HG02884 (cell line): ENCODE results near the gene CHAT.
A peak's percentile ranks its signal among the peaks of the same experiment; 100 is the strongest.

Experiments
- ATAC-seq: cut with Tn5 transposase; IDR thresholded peaks from one replicate; pipeline ENCODE4 v1.9.1; 2021; ENCODE audit warnings: mild to moderate bottlenecking, moderate library complexity; ENCODE audit not compliant: unreplicated experiment

Gene CHAT

DNA sequence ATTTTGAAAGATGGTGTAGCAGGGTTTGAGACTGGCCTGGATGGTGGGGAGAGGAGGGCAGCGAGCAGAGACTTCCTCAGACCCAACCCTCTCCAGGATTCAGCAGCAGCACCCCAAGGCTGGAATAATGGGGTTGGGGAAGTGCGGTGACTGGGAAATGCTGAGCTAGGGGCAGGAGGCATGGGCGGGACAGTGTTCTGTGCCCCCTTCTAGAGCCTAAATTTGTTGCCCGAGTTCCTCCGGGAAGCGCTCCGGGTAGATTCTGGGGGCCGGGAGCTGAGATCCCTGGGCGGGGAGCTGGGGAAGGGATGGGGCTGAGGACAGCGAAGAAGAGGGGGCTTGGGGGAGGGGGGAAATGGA is at the start of gene CHAT:
CHAT (plus strand) TSS at position 156 of the 360 bp plus-strand sequence; CDS start at position 309, 153 bp downstream.
- ATAC-seq: no peak

DNA sequence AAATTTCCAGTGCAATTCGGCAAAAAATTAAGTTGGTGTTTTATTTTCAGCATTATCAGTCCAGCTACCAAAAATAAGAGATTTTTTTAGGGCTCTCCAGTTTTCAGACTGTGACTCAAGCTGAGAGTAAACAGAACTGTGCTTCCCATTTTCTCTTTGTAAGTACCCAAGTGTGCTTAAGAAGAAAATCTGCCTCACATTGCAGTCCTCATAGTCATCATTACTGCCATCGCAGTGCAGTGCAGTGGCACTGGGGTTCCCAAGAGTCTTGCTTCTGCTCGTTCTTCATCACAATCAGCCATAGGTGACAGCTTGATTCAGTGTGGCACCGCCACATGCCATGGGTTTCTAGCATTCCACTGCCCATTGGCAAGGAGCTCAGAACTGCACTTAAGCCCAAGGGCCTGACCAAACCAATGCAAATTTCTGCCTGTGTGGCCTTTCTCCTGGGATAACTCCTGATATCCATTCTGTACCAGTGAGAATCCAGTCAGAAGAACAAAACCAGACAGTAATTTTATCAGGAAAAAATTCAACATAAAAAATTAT is 49.3 kb upstream of the CHAT start:
- ATAC-seq: no peak

DNA sequence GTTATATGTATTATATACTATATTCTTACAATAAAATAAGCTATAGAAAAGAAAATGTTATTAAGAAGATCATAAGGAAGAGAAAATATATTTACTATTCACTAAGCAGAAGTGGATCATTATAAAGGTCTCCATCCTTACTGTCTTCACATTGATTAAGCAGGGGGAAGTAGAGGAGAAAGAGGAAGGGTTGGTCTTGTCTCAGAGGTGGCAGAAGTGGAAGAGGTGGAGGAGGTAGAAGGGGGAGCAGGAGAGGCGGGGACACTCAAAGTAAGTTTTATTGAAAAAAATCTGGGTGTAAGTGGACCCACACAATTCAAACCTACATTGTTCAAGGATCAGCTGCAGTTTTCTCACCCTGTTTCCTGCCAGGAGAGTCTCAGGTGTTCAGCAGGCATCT is 46.0 kb upstream of the CHAT start:
- ATAC-seq: peak; percentile 8

DNA sequence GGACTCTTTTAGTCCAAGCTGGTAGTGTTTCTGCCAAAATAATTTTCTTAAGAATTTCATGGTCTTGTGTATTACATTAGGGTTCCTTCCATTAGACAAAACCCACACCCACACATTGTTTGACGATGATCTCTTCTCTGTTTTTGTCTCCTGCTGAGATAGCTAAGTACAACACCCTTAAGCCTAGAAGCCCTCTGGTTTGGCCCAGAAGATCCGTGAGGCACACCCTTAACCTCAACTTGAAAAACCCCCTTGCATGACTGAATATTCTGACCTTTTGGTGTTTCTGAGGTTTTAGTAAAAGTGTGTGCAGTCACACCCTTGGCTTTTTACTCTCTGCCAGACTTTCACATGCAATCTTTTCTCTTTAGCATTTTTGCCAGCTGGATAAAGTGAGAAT is 45.6 kb upstream of the CHAT start:
- ATAC-seq: peak; percentile 78

DNA sequence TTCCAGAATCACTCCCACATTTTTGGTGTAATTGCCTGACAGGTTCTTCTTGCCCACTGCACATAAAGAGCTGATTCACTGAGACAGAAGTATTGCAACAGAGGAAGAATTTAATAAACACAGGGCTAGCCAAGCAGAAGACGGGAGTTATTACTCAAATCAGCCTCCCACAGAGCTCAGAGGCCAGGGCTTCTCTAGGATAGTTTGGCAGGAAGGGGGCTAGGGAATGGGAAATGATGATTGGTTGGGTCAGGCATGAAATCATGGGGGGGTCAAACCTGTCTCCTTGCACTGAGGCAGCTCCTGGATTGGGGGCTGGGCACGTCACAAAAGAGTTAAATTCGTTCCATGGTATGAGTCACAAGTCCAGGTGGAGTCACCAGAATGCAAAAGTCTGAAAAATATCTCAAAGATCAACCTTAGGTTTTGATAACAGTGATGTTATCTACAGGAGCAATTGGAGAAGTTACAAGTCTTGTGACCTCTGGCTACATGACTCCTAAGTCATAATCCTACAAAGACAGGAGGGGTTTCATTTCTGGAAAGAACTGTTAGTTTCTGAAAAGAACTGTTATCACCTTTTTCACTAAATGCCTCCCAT is 44.7 kb upstream of the CHAT start:
- no peak for ATAC-seq

DNA sequence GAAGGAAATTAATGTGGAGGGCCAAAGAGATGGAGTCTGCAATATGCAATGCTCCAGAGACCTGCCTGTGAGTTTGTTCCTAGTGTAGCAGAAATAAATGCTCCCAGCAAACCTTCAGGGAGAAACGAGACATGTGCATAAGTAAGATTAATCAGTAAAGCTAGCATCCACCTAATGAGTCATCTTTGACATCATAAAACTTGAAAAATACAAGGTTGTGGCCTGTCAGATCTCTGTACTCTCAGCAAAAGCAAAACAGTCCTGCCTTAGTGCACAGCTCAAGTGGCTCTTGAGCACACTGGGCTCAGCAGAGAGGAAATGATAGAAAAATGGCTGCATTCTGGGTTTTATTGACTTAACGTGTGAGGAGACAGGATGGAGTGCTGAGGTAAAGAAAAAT is 42.4 kb upstream of the CHAT start:
- no peak for ATAC-seq

DNA sequence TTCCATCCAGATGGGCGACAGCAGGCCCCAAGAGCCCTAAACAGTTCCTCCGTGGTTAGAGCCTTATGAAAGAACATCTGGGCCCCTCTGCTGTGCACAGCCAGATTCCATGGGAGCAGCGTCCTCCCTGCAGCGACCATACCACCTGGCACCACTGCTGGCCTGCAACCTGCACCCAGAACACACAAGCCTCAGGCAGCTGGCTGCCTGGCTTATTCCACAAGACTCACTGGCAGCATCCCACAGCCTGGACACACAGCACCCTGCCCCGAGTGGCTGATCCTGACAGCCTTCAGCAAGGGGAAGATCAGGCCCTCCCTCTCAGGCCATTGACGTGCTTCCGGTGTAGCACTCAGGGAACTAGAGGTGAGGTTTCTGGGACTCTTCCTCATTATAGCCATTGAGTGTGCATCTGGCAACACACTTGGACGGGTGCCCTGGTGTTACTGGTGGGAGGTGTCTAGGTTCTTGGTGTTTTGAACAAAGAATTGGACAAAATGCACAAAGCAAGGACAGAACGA is 41.2 kb upstream of the CHAT start:
- no peak for ATAC-seq

DNA sequence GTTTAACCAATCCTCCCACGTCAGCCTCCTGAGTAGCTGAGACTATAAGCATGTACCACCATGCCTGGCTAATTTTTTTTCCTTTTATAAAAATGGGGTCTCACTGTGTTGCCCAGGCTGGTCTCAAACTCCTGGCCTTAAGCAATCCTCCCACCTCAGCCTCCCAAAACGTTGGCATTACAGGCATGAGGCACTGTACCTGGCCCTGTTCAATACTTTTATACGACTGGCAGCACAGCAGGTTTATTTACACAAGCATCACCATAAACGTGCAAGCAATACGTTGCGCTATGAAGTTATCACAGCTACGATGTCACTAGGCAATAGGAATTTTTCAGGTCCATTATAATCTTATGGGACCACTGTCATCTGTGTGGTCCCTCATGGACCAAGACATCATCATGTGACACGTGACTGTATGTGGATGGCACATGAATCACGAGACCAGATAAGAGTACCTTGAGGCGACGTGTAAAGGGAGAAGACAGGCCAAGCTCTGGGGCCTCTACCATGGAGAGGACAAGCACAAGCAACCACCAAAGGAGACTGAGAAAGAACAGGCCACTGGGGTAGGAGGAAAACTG is 38.3 kb upstream of the CHAT start:
- no peak for ATAC-seq

DNA sequence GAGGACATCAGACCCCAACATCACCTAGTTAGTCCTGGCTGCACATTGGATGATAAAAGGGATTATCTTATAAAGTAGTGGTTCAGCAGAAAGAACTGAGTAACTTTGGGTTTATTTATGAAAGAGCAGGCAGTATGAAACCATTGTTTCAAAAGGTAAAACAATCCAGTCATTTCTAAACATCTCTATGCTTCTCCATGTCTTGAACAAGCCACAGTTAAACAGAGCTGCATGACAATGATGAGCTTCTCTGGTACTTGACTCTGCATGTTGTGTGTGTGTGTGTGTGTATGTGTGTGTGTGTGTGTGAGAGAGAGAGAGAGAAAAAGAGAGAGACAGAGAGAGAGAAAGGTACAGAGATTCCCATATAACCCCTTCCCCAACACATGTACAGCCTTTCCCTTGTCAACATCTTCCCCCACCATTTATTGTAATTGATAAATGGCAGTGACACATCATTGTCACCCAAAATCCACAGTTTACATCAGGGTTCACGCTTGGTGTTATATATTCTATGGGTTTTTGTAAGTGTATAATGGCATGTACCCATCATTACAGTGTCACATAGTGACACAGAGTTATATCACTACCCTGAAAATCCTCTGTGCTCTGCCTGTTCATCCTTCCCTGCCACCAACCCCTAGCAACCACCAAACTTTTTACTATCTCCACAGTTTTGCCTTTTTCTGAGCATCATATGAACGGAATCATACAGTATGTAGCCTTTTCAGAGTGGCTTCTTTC is 36.5 kb upstream of the CHAT start:
- ATAC-seq: no peak

DNA sequence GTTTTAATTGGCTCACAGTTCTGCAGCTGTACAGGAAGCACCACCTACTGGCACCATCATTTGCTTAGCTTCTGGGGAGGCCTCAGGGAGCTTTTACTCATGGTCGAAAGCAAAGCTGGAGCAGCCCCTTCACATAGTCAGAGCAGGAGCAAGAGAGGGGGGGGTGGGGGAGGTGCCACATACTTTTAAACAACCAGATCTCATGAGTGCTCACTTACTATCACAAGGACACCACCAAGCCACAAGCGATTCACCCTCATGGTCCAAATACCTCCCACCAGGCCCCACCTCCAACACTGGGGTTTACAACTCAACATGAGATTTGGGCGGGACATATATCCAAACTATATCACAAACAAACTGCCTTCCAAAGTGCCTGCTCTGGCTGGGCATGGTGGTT is 35.4 kb upstream of the CHAT start:
- no peak for ATAC-seq

DNA sequence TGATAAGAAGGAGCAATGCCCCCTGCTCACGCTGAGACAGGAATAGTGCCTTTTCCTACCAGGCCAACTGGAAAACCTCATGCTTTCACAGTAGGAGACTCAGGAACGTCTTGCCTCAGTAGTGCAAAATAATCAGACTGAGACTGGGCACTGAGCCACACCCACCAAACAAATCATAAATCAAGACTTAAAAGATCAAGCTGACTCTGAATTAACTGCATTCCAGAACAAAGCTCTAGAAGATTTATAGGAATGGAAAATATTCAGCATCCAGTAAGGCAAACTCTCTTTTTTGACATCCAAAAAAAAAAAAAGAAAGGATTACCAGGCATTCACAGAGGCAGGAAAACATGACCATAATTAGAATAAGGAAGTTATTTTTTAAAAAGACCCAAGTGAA is 34.2 kb upstream of the CHAT start:
- ATAC-seq: no peak

DNA sequence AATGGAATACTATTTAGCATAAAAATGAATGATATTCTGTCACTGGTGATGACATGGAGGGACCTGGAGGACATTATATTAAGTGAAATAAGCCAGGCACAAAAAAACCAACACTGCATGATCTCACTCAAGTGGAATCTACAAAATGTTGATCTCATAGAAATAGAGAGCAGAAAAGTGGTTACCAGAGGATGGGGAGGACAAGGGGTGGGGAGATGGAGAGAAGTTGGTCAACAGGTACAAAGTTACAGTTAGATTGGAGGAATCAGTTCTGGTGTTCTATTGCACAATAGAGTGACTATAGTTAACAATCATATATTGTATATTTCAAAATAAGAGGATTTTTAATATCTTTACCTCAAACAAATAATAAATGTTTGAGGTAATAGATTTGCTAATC is 28.4 kb upstream of the CHAT start:
- no peak for ATAC-seq

DNA sequence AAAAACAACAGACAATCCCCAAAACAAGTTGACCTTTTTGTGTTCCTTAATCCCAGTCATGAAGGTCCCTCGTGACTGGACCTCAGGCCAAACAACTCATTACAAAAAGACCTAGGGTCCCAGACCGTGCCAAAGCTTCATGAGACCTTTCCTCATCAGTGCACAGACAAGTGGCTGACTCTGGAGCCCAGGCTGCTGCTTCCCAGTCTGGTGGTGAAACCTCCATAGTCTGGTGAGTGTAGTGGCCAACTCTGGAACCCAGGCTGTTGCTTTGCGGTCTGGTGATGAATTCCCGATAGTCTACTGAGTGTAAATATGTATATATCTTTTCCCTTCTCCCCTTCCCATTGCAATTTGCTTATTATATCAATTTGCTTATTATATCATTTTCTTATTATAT is 25.9 kb upstream of the CHAT start:
- no peak for ATAC-seq

DNA sequence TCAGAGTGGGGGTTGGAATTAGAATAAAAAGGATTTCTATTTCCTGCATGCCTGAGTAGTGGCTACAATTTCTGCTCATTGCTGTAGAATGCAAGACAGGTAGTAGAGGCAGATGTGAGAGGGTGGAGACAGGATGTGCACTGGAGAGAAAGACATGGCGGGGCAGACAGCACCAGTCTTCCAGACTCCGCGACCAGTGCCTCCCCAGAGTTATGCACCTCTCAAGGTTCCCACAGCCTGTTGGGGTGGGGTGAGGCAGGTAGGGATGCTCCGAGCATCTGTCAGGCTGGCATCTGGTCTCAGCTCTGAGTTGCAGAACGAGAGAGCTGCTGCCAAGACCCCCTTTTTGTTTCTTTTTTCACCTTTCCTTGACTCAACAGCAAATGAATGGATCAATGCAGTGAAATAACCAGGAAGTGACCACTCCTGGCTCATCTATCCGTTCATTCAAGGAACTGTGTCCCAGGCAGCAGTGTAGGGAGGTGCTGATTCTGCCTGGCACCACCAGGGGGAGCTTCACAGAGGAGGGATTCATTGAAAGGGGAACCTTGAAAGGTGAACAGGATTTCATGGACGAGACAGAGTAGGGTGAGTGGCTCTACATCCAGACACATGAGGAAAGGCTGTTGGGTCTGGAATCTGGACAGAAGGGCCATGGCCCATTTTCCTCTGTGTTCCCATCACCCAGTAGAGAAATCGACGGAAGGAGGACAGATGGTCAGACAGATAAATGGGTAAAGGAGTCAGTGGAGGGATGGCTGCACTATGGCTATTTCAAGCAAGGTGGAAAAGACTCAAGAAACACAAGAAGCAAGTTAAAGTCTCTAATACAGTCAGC is 20.9 kb upstream of the CHAT start:
- no peak for ATAC-seq

DNA sequence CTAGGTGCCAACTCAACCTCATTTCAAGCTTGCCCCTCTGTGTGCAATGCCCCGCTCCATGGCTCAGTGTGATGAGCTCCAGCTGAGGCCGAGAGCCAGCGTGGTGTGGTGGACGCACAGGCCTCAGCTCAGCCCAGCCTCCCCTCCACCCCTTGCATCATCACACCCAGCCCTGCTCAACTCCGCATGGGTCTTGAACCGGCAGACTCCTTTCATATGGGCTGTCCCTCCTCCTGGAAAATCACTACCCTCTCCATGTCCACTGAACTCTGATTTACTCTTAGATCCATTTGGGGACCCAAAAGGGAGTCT is 20.3 kb upstream of the CHAT start:
- no peak for ATAC-seq

DNA sequence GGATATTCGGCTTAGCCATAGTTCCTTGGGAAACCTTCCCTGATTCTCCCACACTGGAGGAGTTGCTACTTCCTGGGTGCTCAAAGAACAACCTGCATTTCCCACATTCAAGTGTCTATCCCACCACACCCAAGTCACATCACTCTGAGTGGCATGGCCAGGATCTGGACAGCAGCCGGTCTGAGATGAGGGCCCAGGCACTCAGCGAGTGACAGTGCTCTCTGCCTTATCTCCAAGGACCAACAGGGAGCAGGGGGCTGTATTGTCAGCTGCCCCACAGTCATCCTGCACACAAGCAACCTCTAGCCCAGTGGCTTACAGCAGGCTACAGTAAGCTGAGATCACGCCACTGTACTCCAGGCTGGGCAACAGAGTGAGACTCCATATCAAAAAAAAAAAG is 19.8 kb upstream of the CHAT start:
- ATAC-seq: no peak

DNA sequence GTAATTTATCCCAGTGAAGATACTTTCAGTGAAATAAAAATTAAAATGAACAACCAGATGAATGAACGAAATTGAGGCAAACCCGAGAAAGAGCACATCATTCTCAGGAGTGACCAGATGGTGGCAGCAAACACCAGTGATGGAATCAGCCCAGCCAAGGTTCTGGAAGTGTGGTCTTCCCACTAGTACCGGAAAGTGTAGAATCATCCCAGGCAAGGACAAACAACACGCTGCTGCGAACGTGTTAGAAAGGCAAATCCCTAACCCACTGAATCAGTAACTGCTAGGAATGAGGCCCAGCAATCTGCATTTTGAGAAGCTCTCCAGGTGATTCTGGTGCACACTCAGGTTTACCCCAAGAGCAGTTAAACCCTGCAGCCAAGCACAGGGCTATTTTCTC is 19.2 kb upstream of the CHAT start:
- no peak for ATAC-seq

DNA sequence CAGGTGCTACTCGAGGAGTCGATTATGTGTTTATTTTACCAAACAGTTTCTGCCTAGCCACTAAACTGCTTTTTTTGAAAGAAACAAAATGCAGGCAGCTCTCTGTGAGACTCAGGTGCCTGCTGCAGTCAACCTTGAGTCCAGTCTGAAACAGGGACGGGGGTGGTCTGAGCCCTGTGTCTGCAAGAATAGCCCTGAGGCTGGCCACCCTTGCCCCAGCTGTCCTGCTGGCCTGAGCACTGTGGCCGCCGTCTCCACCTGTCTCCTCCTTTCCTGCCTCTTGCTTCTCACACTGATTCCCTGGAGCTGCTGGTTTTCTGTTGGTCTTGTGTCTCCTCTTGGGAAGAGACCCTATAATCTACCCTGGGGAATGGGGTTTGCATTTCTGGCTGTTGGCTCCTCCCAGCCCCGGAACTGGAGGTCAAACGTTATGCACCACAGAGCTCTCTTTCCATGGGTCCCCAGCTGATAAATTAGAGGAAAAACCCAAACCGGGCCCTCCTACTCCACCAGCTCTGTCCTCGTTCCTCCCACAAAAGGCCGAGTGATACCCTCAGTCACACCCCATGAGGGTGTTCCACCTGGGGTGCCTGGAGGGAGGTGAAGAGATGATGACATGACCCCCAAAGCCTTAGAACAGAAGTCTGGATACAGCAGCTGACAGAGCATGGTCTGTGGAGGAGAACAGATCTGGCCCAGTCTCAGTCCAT is 18.7 kb upstream of the CHAT start:
- no peak for ATAC-seq

DNA sequence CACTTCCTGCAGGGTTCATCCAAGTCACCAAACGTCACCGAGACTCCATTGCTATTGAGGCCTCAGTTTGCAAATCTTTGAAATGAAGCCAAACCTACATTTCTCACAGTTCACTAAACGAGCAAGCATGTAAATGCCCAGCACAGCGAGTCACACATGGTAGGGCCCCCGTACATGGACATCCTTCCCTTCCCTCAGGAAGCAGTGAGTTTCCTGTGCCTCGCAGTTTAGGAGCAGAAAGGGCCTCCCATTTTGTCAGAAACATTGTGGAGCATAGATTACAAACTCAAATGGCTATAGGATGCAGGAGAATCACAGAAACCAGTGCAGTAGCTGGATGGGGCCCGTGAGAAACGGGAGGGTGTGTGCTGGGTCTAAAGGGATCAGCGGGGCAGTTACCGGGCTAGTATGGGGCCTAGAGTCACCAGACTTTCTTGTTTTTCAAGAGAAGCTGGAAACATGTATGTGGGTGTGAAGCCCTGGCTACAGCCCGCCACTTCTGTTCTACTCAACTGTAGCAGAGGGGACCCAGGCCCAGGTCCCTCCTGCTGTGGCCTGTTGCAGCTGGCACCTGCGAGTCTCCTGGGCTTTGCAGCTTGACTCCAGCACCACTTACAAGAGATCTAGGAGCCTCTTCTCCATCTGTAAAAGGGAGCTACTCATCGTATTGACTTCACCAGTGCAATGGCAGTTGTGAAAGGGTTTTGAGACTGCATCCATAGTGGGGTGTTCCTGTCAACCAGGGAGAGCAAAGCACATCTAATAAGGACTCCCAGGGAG is 17.9 kb upstream of the CHAT start:
- no peak for ATAC-seq

DNA sequence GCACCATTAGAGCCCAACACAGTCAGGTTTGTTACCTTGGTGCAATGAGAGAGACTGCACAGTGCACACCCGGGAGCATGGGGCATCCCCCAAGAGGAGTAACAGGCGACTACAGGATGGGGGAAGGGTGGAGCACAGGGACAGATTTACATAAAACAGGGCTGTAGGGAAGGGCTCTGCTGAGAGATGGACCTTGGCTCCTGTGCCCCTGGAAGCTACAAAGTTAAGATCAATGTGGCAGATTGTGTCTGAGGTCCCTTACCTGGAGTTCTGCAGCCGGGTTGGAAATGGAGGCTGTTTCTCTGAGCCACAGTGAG is 17.4 kb upstream of the CHAT start:
- ATAC-seq: no peak
